PFSK-1 (cell line): ENCODE data around the gene SOX5.

Experiments used
- FOXP2 ChIP-seq: optimal IDR thresholded peaks from 2 replicates; pipeline ENCODE3; 2011; ENCODE audit warnings: borderline replicate concordance, control low read depth, inconsistent platforms; ENCODE audit not compliant: insufficient read depth; ENCODE audit errors: extremely low read length, extremely low read depth
- POLR2AphosphoS5 ChIP-seq: IDR thresholded peaks from 2 replicates; pipeline ENCODE4 v1.6.1; 2012; ENCODE audit warnings: low read depth, mild to moderate bottlenecking, control low read depth, low read length, moderate library complexity
- REST ChIP-seq, 2 experiments: IDR thresholded peaks; 2 replicates each; pipeline versions ENCODE4 v1.6.1 to v1.8.0; 2011 to 2012; ENCODE audit warnings: low read depth in 2 of 2, low read length in 2 of 2, control low read depth in 1 of 2, inconsistent platforms in 1 of 2, mild to moderate bottlenecking in 1 of 2, moderate library complexity in 1 of 2; ENCODE audit not compliant: insufficient read depth in 1 of 2
- TAF1 ChIP-seq: IDR thresholded peaks from 2 replicates; pipeline ENCODE4 v1.6.1; 2012; ENCODE audit warnings: low read length, control low read depth, borderline replicate concordance; ENCODE audit not compliant: insufficient read depth

GRCh38 chr12:23493672-23494071, 455.8 kb downstream of the SOX5 start:
- TF ChIP-seq TAF1, result no peak
- no peak for TF ChIP-seq FOXP2
- no peak for TF ChIP-seq POLR2AphosphoS5
- TF ChIP-seq REST (IDR thresholded peaks at IDR 0.05; ENCODE audit: insufficient read depth in 1 of 2, low read depth in 2 of 2, low read length in 2 of 2), result no peak
